ENCODE measurements around the gene FOXL3. TPM values are rescaled to one million over a fixed set of nuclear protein-coding genes. Genes with fewer than 3 reads are reported as not detected.

The FOXL3 gene
- polyA plus RNA-seq, 3 donors, result not detected

- H4K20me1 ChIP-seq (ENCODE audit: insufficient read depth, low read length), result no peaks in the 10 kb centered on the region
- H3K79me2 ChIP-seq (ENCODE audit: insufficient read depth, low read length), result no peaks in the 10 kb centered on the region
- TF ChIP-seq, protein P1, sequence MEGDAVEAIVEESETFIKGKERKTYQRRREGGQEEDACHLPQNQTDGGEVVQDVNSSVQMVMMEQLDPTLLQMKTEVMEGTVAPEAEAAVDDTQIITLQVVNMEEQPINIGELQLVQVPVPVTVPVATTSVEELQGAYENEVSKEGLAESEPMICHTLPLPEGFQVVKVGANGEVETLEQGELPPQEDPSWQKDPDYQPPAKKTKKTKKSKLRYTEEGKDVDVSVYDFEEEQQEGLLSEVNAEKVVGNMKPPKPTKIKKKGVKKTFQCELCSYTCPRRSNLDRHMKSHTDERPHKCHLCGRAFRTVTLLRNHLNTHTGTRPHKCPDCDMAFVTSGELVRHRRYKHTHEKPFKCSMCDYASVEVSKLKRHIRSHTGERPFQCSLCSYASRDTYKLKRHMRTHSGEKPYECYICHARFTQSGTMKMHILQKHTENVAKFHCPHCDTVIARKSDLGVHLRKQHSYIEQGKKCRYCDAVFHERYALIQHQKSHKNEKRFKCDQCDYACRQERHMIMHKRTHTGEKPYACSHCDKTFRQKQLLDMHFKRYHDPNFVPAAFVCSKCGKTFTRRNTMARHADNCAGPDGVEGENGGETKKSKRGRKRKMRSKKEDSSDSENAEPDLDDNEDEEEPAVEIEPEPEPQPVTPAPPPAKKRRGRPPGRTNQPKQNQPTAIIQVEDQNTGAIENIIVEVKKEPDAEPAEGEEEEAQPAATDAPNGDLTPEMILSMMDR (IDR thresholded peaks at IDR 0.05), result no peak
- no peak overlapping the region for H3K4me3 ChIP-seq (replicated peaks in 1 of 3; ENCODE audit: low read depth in 2 of 3, low read length in 3 of 3)
- H3K27me3 Mint-ChIP-seq (ENCODE audit: low read depth in 3 of 3), result peaks cover 36 to 81% (median 62%) of the 10 kb centered on the region in 3 donors
- no peak overlapping the region for H3K27ac ChIP-seq (ENCODE audit: low read depth in 1 of 2, low read length in 2 of 2)
- H2AFZ ChIP-seq (ENCODE audit: insufficient read depth, low read depth, low read length, poor library complexity, severe bottlenecking), result no peak overlapping the region
- peaks cover 0 to 7% (median 0%) of the 10 kb centered on the region in 7 donors for H3K9me3 Mint-ChIP-seq
- no peaks in the 10 kb centered on the region for H3K36me3 Mint-ChIP-seq
- H3K4me2 ChIP-seq (replicated peaks; ENCODE audit: extremely low read depth, low read length, poor library complexity, severe bottlenecking), result no peak overlapping the region
- H3K4me3 Mint-ChIP-seq, result peak overlapping the region in 1 of 2 donors; percentile 73
- 15% methylated on average over 44 of the region's 46 CpGs for WGBS (ENCODE audit: insufficient coverage)
- no peaks in the 10 kb centered on the region for H3K9me3 ChIP-seq (replicated peaks in 1 of 2; ENCODE audit: control insufficient read depth in 1 of 2, insufficient read depth in 1 of 2, low read length in 2 of 2)
- no peak for DNase-seq
- intact Hi-C loops (cut with micrococcal nuclease), result no loop called here
- H3K36me3 ChIP-seq (replicated peaks in 1 of 2; ENCODE audit: control insufficient read depth in 1 of 2, insufficient read depth in 2 of 2, low read length in 2 of 2), result no peaks in the 10 kb centered on the region
- H3K27me3 ChIP-seq (ENCODE audit: control insufficient read depth in 2 of 2, insufficient read depth in 2 of 2, low read length in 2 of 2), result peaks cover 16 to 40% of the 10 kb centered on the region in 2 donors
- H3K9ac ChIP-seq (ENCODE audit: insufficient read depth, low read length, poor library complexity, severe bottlenecking), result no peak overlapping the region
- no peaks in the 10 kb centered on the region for H3K4me1 Mint-ChIP-seq
- no peaks in the 10 kb centered on the region for H3K4me1 ChIP-seq (ENCODE audit: control insufficient read depth in 1 of 2, insufficient read depth in 2 of 2, low read length in 2 of 2)
- H3K27ac Mint-ChIP-seq, result peak overlapping the region in 1 of 7 donors; percentile 54
Measured at GRCh38 chr7:289209-289755, 688 bp upstream of the FOXL3 start.

DNA sequence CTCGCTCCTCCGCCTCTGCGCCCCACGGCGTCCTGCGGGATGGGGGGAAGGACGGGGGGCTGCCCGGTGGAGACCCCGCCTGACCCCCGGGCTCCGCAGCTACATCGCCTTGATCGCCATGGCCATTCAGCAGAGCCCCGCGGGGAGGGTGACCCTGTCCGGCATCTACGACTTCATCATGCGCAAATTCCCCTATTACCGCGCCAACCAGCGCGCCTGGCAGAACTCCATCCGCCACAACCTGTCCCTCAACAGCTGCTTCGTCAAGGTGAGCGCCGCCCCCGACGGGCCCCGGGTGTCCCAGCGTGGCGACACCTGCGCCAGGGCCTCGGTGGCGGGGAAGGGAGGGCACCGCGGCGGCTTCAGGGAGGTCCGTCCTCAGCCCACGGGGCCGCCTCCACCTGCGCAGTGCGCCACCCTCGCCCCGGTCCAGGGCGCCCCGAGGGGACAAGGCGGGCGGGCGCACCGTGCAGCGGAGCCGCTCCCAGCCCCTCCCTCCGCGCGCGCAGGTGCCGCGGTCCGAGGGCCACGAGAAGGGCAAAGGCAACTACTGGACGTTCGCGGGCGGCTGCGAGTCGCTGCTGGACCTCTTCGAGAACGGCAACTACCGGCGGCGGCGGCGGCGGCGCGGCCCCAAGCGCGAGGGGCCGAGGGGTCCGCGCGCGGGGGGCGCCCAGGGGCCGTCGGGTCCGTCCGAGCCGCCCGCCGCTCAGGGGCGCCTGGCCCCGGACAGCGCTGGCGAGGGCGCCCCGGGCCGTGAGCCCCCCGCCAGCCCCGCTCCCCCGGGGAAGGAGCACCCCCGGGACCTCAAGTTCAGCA lies 793 bp downstream of the FOXL3 start:
- peaks cover 16 to 40% of the 10 kb centered on the region in 2 donors for H3K27me3 ChIP-seq (ENCODE audit: control insufficient read depth in 2 of 2, insufficient read depth in 2 of 2, low read length in 2 of 2)
- H3K4me3 ChIP-seq (replicated peaks in 1 of 3; ENCODE audit: low read depth in 2 of 3, low read length in 3 of 3), result no peak overlapping the region
- TF ChIP-seq, protein P1 (IDR thresholded peaks at IDR 0.05), result no peak
- no peaks in the 10 kb centered on the region for H3K36me3 ChIP-seq (replicated peaks in 1 of 2; ENCODE audit: control insufficient read depth in 1 of 2, insufficient read depth in 2 of 2, low read length in 2 of 2)
- WGBS (ENCODE audit: insufficient coverage), result 12% methylated on average over 91 of the region's 102 CpGs
- peaks cover 39 to 81% (median 61%) of the 10 kb centered on the region in 3 donors for H3K27me3 Mint-ChIP-seq (ENCODE audit: low read depth in 3 of 3)
- peak overlapping the region in 1 of 2 donors; percentile 53 for H3K4me3 Mint-ChIP-seq
- H3K9me3 Mint-ChIP-seq, result peaks cover 0 to 7% (median 0%) of the 10 kb centered on the region in 7 donors
- no peaks in the 10 kb centered on the region for H3K4me1 Mint-ChIP-seq
- no peaks in the 10 kb centered on the region for H3K4me1 ChIP-seq (ENCODE audit: control insufficient read depth in 1 of 2, insufficient read depth in 2 of 2, low read length in 2 of 2)
- H3K4me2 ChIP-seq (replicated peaks; ENCODE audit: extremely low read depth, low read length, poor library complexity, severe bottlenecking), result no peak overlapping the region
- no peaks in the 10 kb centered on the region for H4K20me1 ChIP-seq (ENCODE audit: insufficient read depth, low read length)
- H3K36me3 Mint-ChIP-seq, result no peaks in the 10 kb centered on the region
- H3K27ac Mint-ChIP-seq, result no peak overlapping the region
- no peaks in the 10 kb centered on the region for H3K79me2 ChIP-seq (ENCODE audit: insufficient read depth, low read length)
- no peak overlapping the region for H2AFZ ChIP-seq (ENCODE audit: insufficient read depth, low read depth, low read length, poor library complexity, severe bottlenecking)
- no peak overlapping the region for H3K9ac ChIP-seq (ENCODE audit: insufficient read depth, low read length, poor library complexity, severe bottlenecking)
- intact Hi-C loops (cut with micrococcal nuclease), result no loop called here
- no peak for DNase-seq
- no peaks in the 10 kb centered on the region for H3K9me3 ChIP-seq (replicated peaks in 1 of 2; ENCODE audit: control insufficient read depth in 1 of 2, insufficient read depth in 1 of 2, low read length in 2 of 2)
- H3K27ac ChIP-seq (ENCODE audit: low read depth in 1 of 2, low read length in 2 of 2), result no peak overlapping the region
